HEK293 (cell line): Measurements from ENCODE around the gene MSI2.

Experiments
- CTCF ChIA-PET: fragments of 350-600 bp; formaldehyde crosslinking; extraction: SDS; loops from one replicate; lab custom pipeline; 2021; ENCODE audit warnings: antibody characterized with exemption; lab: Yijun Ruan, JAX
- POLR2A ChIA-PET: fragments of 300-600 bp; formaldehyde crosslinking; extraction: SDS; loops from one replicate; lab custom pipeline; 2020; ENCODE audit warnings: antibody characterized with exemption, inconsistent platforms; lab: Yijun Ruan, JAX
- H3K27ac ChIP-seq: fragments of 200-500 bp; sonication (Bioruptor generic); 2 replicates; pipeline ENCODE4 v1.5.1; 2014; ENCODE audit warnings: low read depth, low read length, control low read depth, inconsistent platforms; ENCODE audit errors: extremely low read depth
- H3K36me3 ChIP-seq, 2 experiments: fragments of 200-500 bp in 1 of 2; sonication (Bioruptor generic) in 1 of 2; 1 replicate in 1 of 2; 2 replicates in 1 of 2; pipeline ENCODE4 v1.5.1; 2014 to 2017; ENCODE audit warnings: inconsistent platforms in 2 of 2, low read length in 2 of 2; ENCODE audit not compliant: control insufficient read depth in 2 of 2, insufficient read depth in 1 of 2
- H3K4me1 ChIP-seq: fragments of 200-500 bp; sonication (Bioruptor generic); 2 replicates; pipeline ENCODE4 v1.5.1; 2014; ENCODE audit warnings: mild to moderate bottlenecking, low read length, inconsistent platforms; ENCODE audit not compliant: control insufficient read depth, insufficient read depth
- H3K4me3 ChIP-seq: 2 replicates; pipeline ENCODE4 v1.5.1; 2011; ENCODE audit warnings: low read depth, mild to moderate bottlenecking, control low read depth, low read length, moderate library complexity
- H3K9me3 ChIP-seq: fragments of 200-500 bp; sonication (Bioruptor generic); 2 replicates; pipeline ENCODE4 v1.5.1; 2014; ENCODE audit warnings: low read depth, low read length, inconsistent platforms; ENCODE audit not compliant: control insufficient read depth, insufficient read depth
- FEZF1 ChIP-seq: fragments of 450-650 bp; formaldehyde crosslinking; IDR thresholded peaks from 2 replicates; pipeline ENCODE4 v1.5.1; 2016; ENCODE audit warnings: missing biosample characterization, missing genetic modification characterization
- GLIS1 ChIP-seq: fragments of 450-650 bp; formaldehyde crosslinking; IDR thresholded peaks from 2 replicates; pipeline ENCODE4 v1.5.1; 2016; ENCODE audit warnings: missing biosample characterization, missing genetic modification characterization
- KLF1 ChIP-seq: fragments of 450-650 bp; formaldehyde crosslinking; IDR thresholded peaks from 2 replicates; pipeline ENCODE4 v1.5.1; 2016; ENCODE audit warnings: missing biosample characterization, missing genetic modification characterization
- REST ChIP-seq: fragments of 450-650 bp; formaldehyde crosslinking; IDR thresholded peaks from 2 replicates; pipeline ENCODE4 v1.5.1; 2016; ENCODE audit warnings: missing biosample characterization, missing genetic modification characterization
- ZFHX2 ChIP-seq: fragments of 450-650 bp; formaldehyde crosslinking; conservative IDR thresholded peaks from 2 replicates; pipeline ENCODE4 v1.5.1; 2016; ENCODE audit warnings: missing biosample characterization, missing genetic modification characterization
- ZIC2 ChIP-seq: fragments of 450-650 bp; formaldehyde crosslinking; IDR thresholded peaks from 2 replicates; pipeline ENCODE4 v1.5.1; 2016; ENCODE audit warnings: missing biosample characterization, missing genetic modification characterization
- ZNF280D ChIP-seq: fragments of 450-650 bp; formaldehyde crosslinking; IDR thresholded peaks from 2 replicates; pipeline ENCODE4 v1.5.1; 2016; ENCODE audit warnings: missing biosample characterization, missing genetic modification characterization
- ZNF341 ChIP-seq: fragments of 450-650 bp; formaldehyde crosslinking; IDR thresholded peaks from 2 replicates; pipeline ENCODE4; 2016; ENCODE audit warnings: low read depth, missing biosample characterization, missing genetic modification characterization
- ZNF48 ChIP-seq: fragments of 450-650 bp; formaldehyde crosslinking; IDR thresholded peaks from 2 replicates; pipeline ENCODE4 v1.5.1; 2016; ENCODE audit warnings: missing biosample characterization, missing genetic modification characterization
- ZNF555 ChIP-seq: fragments of 450-650 bp; formaldehyde crosslinking; conservative IDR thresholded peaks from 2 replicates; pipeline ENCODE4 v1.5.1; 2017; ENCODE audit warnings: missing biosample characterization, mild to moderate bottlenecking, missing genetic modification characterization, inconsistent platforms
- ZSCAN30 ChIP-seq: fragments of 450-650 bp; IDR thresholded peaks from 2 replicates; pipeline ENCODE4 v1.5.1; 2018; ENCODE audit warnings: missing biosample characterization, mild to moderate bottlenecking, missing genetic modification characterization, moderate library complexity
- TF ChIP-seq, protein P1 (sequence below): fragments of 450-650 bp; formaldehyde crosslinking; IDR thresholded peaks from 2 replicates; pipeline ENCODE4 v1.5.1; 2016; ENCODE audit warnings: missing biosample characterization, missing genetic modification characterization
- TF ChIP-seq, protein P2 (sequence below): fragments of 450-650 bp; formaldehyde crosslinking; conservative IDR thresholded peaks from 2 replicates; pipeline ENCODE4 v1.5.1; 2016; ENCODE audit warnings: low read depth, missing biosample characterization, missing genetic modification characterization
- TF ChIP-seq, protein P3 (sequence below): fragments of 450-650 bp; formaldehyde crosslinking; IDR thresholded peaks from 2 replicates; pipeline ENCODE4 v1.5.1; 2017; ENCODE audit warnings: missing biosample characterization, missing genetic modification characterization

Gene MSI2

GRCh38 chr17:57240648-57241047, 15.7 kb upstream of the MSI2 start:
- no peak overlapping the region for H3K4me3 ChIP-seq
- TF ChIP-seq REST (tag by site-specific recombination) (no peak), ZSCAN30 (no peak), ZNF280D (tag by site-specific recombination) (no peak), ZNF555 (tag by site-specific recombination) (no peak), ZFHX2 (tag by site-specific recombination) (no peak)
- TF ChIP-seq, protein P1, sequence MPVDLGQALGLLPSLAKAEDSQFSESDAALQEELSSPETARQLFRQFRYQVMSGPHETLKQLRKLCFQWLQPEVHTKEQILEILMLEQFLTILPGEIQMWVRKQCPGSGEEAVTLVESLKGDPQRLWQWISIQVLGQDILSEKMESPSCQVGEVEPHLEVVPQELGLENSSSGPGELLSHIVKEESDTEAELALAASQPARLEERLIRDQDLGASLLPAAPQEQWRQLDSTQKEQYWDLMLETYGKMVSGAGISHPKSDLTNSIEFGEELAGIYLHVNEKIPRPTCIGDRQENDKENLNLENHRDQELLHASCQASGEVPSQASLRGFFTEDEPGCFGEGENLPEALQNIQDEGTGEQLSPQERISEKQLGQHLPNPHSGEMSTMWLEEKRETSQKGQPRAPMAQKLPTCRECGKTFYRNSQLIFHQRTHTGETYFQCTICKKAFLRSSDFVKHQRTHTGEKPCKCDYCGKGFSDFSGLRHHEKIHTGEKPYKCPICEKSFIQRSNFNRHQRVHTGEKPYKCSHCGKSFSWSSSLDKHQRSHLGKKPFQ (tag by site-specific recombination): no peak
- TF ChIP-seq, protein P2, sequence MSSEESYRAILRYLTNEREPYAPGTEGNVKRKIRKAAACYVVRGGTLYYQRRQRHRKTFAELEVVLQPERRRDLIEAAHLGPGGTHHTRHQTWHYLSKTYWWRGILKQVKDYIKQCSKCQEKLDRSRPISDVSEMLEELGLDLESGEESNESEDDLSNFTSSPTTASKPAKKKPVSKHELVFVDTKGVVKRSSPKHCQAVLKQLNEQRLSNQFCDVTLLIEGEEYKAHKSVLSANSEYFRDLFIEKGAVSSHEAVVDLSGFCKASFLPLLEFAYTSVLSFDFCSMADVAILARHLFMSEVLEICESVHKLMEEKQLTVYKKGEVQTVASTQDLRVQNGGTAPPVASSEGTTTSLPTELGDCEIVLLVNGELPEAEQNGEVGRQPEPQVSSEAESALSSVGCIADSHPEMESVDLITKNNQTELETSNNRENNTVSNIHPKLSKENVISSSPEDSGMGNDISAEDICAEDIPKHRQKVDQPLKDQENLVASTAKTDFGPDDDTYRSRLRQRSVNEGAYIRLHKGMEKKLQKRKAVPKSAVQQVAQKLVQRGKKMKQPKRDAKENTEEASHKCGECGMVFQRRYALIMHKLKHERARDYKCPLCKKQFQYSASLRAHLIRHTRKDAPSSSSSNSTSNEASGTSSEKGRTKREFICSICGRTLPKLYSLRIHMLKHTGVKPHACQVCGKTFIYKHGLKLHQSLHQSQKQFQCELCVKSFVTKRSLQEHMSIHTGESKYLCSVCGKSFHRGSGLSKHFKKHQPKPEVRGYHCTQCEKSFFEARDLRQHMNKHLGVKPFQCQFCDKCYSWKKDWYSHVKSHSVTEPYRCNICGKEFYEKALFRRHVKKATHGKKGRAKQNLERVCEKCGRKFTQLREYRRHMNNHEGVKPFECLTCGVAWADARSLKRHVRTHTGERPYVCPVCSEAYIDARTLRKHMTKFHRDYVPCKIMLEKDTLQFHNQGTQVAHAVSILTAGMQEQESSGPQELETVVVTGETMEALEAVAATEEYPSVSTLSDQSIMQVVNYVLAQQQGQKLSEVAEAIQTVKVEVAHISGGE (tag by site-specific recombination): no peak
- TF ChIP-seq, protein P3, sequence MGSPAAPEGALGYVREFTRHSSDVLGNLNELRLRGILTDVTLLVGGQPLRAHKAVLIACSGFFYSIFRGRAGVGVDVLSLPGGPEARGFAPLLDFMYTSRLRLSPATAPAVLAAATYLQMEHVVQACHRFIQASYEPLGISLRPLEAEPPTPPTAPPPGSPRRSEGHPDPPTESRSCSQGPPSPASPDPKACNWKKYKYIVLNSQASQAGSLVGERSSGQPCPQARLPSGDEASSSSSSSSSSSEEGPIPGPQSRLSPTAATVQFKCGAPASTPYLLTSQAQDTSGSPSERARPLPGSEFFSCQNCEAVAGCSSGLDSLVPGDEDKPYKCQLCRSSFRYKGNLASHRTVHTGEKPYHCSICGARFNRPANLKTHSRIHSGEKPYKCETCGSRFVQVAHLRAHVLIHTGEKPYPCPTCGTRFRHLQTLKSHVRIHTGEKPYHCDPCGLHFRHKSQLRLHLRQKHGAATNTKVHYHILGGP (tag by site-specific recombination): no peak
- ChIA-PET CTCF (interaction anchor here (0.6 to 1.2 kb wide), 3 partner anchors 13 to 321 kb away, joined by 3 to 5 read pairs (median 3); no protein-coding TSS in a partner anchor), POLR2A (interaction anchor here (0.7 kb wide), 1 partner anchor 842 kb away, joined by 3 read pairs; no protein-coding TSS in a partner anchor)
- H3K27ac ChIP-seq: no peak overlapping the region
- no peaks in the 10 kb centered on the region for H3K4me1 ChIP-seq
- H3K36me3 ChIP-seq: no peaks in the 10 kb centered on the region
- H3K9me3 ChIP-seq: no peaks in the 10 kb centered on the region

GRCh38 chr17:57242148-57242547, 14.2 kb upstream of the MSI2 start:
- no peak for TF ChIP-seq ZNF48 (tag by site-specific recombination)
- 0 out of 2 replicates have a peak, but pooled peaks have one; percentile 15 for TF ChIP-seq FEZF1 (tag by site-specific recombination)
- TF ChIP-seq ZNF341 (tag by site-specific recombination): peak; percentile 52
- peak; percentile 56; the same call in 1 of the 2 replicates for TF ChIP-seq GLIS1 (tag by site-specific recombination)
- peak; percentile 96 for TF ChIP-seq ZIC2 (tag by site-specific recombination)
- TF ChIP-seq ZSCAN30: 0 out of 2 replicates have a peak, but pooled peaks have one; percentile 8
- TF ChIP-seq KLF1 (tag by site-specific recombination): no peak
- TF ChIP-seq, all 188 proteins: peak for 5
- H3K4me3 ChIP-seq: no peak overlapping the region
- CTCF ChIA-PET: interaction anchor here (0.6 to 4.1 kb wide), 24 partner anchors 7 to 546 kb away, joined by 3 to 72 read pairs (median 6); no protein-coding TSS in a partner anchor
- POLR2A ChIA-PET: no interaction called here
- H3K4me1 ChIP-seq: no peaks in the 10 kb centered on the region
- H3K36me3 ChIP-seq: no peaks in the 10 kb centered on the region
- H3K27ac ChIP-seq: no peak overlapping the region
- no peaks in the 10 kb centered on the region for H3K9me3 ChIP-seq
